Right forelimb (tissue), 1 donor: Measurements from ENCODE around the gene NOM1.

Experiments
- DNase-seq: peaks from one replicate; pipeline ENCODE4 v3.0.0-alpha.2; 2018

Gene NOM1

GRCh38 chr7:157016352-157017041, 67.0 kb downstream of the NOM1 start:
- DNase-seq: no peak

DNA sequence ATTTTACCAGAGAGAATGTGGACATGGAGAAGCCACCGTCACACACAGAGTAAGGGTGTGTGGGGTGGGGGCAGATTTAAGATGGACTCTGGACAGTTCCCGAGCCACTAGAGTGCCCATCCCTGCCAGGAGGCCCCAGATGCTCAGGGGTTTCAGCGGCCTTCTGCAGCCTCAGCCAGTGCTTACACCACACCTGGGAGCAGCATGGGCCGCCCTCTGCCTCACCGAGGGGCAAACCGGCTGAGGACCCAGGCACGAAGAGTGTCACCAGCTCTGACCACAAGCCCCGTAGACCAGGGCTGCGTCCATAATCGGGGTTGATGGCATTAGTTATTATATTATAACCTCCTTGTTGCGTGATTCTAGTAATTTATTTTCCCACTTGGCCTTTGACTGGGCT, 67.6 kb downstream of the NOM1 start:
- no peak for DNase-seq

- no peak for DNase-seq
Measured at GRCh38 chr7:157017603-157018327, 68.3 kb downstream of the NOM1 start.

DNA sequence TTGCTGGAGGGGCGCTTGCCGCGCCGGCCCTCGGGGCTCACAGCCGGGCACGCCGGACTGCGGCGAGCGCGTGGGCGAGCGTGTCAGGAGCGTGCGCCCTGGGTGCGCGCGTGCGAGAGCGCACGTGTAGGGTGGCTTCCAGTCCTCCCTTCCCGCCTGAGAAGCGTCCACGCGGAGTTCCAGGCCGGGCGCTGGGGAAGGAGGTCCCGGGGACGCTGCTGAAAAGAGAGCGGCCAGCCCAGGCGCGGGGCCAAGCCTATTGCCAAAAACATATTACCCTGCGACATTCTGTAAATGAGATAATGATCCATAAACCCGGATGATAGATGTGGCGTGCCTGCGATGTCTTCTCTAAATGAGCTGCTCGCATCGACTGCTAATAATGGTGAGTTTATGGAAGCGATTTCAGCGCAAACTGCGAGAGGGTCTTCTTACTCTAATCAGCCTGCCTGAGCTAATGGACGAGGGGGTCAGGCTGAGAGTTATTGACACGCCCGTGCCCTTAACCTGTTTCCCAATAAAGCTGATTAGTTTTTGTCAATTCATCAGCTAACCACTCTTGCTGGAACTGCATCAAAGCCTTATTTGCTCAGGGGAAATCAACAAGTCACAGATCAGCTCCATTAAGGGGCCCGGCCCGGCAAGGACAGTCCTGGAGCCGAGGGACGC, 69.0 kb downstream of the NOM1 start:
- no peak for DNase-seq

- DNase-seq: no peak
Measured at GRCh38 chr7:157018997-157019608, 69.6 kb downstream of the NOM1 start.

- DNase-seq: no peak
Measured at GRCh38 chr7:157019718-157020451, 70.4 kb downstream of the NOM1 start.

- no peak for DNase-seq
Measured at GRCh38 chr7:157020514-157021070, 71.1 kb downstream of the NOM1 start.

GRCh38 chr7:157021071-157021870, 71.8 kb downstream of the NOM1 start:
- DNase-seq: no peak

GRCh38 chr7:157021871-157022680, 72.6 kb downstream of the NOM1 start:
- no peak for DNase-seq
